Karpas-422 (cell line): ENCODE measurements around the gene PAXX. TPM values are rescaled to one million over a fixed set of nuclear protein-coding genes. Genes with fewer than 3 reads are reported as not detected.

Source experiments
- DNase-seq: peaks from one replicate; pipeline ENCODE4 v3.0.0-alpha.2; 2015
- H2AFZ ChIP-seq: fragments of 200-600 bp; sonication (generic); 2 replicates; pipeline ENCODE4 v1.6.1; 2014; ENCODE audit warnings: antibody characterized with exemption, low read length, mixed read lengths
- H3K27ac ChIP-seq: fragments of 200-600 bp; sonication (generic); 2 replicates; pipeline ENCODE4 v1.5.1; 2014; ENCODE audit warnings: mild to moderate bottlenecking, low read length, moderate library complexity
- H3K27me3 ChIP-seq: fragments of 200-600 bp; sonication (generic); 2 replicates; pipeline ENCODE4 v1.6.1; 2014; ENCODE audit warnings: low read length, mixed read lengths
- H3K36me3 ChIP-seq: fragments of 200-600 bp; sonication (generic); 2 replicates; pipeline ENCODE4 v1.6.1; 2014; ENCODE audit warnings: low read length, mixed read lengths; ENCODE audit not compliant: insufficient read depth
- H3K4me1 ChIP-seq: fragments of 200-600 bp; sonication (generic); 2 replicates; pipeline ENCODE4 v1.6.1; 2014; ENCODE audit warnings: mild to moderate bottlenecking, low read length, mixed read lengths
- H3K4me2 ChIP-seq: fragments of 200-600 bp; sonication (generic); 2 replicates; pipeline ENCODE4 v1.6.1; 2014; ENCODE audit warnings: low read length, low read depth, mild to moderate bottlenecking; ENCODE audit not compliant: poor library complexity, severe bottlenecking
- H3K4me3 ChIP-seq: fragments of 200-600 bp; sonication (generic); 2 replicates; pipeline ENCODE4 v1.5.1; 2014; ENCODE audit warnings: mild to moderate bottlenecking, antibody characterized with exemption, low read length, mixed read lengths
- H3K79me2 ChIP-seq: fragments of 200-600 bp; sonication (generic); 2 replicates; pipeline ENCODE4 v1.6.1; 2014; ENCODE audit warnings: mild to moderate bottlenecking, low read length, mixed read lengths
- H3K9ac ChIP-seq: fragments of 200-600 bp; sonication (generic); 2 replicates; pipeline ENCODE4 v1.6.0; 2014; ENCODE audit warnings: low read length
- H3K9me2 ChIP-seq: fragments of 200-600 bp; sonication (generic), shearing (Covaris generic); replicated peaks from 2 replicates; pipeline ENCODE4 v1.6.0; 2014; ENCODE audit warnings: mild to moderate bottlenecking, low read length, moderate library complexity; ENCODE audit not compliant: insufficient read depth
- H3K9me3 ChIP-seq: fragments of 300-700, 200-600 bp; sonication (generic); 2 replicates; pipeline ENCODE4 v1.6.1; 2014; ENCODE audit warnings: low read length, mixed read lengths
- H4K20me1 ChIP-seq: fragments of 200-600 bp; sonication (generic); 2 replicates; pipeline ENCODE4 v1.6.1; 2014; ENCODE audit warnings: mild to moderate bottlenecking, antibody characterized with exemption, low read length, low read depth; ENCODE audit not compliant: insufficient read depth
- total RNA-seq: library from RNA; depleted of rRNA; stranded (reverse); fragments of >200 nt; shearing (Covaris generic); gene quantifications from 2 replicates; pipeline ENCODE4 v1.2.3, GENCODE V29; 2014; ENCODE audit warnings: low replicate concordance

Gene PAXX
- total RNA-seq, 1 experiment from 2014 or later = 20.1 TPM

GRCh38 chr9:137034709-137035506, 42.7 kb downstream of the PAXX start:
- H3K4me1 ChIP-seq = peaks cover 21% of the 10 kb centered on the region
- H3K27me3 ChIP-seq = no peaks in the 10 kb centered on the region
- H3K4me3 ChIP-seq = no peak overlapping the region
- peak; percentile 94 for DNase-seq
- H3K36me3 ChIP-seq = no peaks in the 10 kb centered on the region
- no peak overlapping the region for H3K4me2 ChIP-seq
- H3K27ac ChIP-seq = no peak overlapping the region
- no peaks in the 10 kb centered on the region for H3K79me2 ChIP-seq
- H3K9me2 ChIP-seq = no peaks in the 10 kb centered on the region
- H3K9me3 ChIP-seq = no peaks in the 10 kb centered on the region
- no peak overlapping the region for H2AFZ ChIP-seq
- no peaks in the 10 kb centered on the region for H4K20me1 ChIP-seq
- no peak overlapping the region for H3K9ac ChIP-seq

DNA sequence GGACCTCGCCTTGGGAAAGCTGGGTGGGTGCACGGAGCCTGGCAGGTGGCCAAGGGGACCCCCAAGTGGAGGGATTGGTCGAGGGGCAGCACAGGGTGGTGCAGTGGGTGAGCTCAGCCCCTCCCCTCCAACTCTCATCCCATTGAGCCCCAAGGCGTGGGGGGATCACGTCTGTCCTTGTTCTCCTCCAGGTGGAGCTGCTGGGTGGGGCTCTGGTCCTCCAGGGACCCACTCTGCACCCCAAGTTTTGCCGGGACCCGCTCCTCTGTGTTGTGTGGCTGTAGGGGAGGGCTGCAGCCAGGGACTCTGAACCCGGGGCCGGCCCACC, 43.2 kb downstream of the PAXX start:
- Histone ChIP-seq H3K4me2 (no peak overlapping the region), H3K79me2 (no peaks in the 10 kb centered on the region), H3K27ac (no peak overlapping the region), H3K9ac (no peak overlapping the region), H4K20me1 (no peaks in the 10 kb centered on the region), H3K4me1 (peaks cover 21% of the 10 kb centered on the region), H3K9me2 (no peaks in the 10 kb centered on the region), H3K9me3 (no peaks in the 10 kb centered on the region), H2AFZ (no peak overlapping the region), H3K36me3 (no peaks in the 10 kb centered on the region), H3K4me3 (no peak overlapping the region), H3K27me3 (no peaks in the 10 kb centered on the region)
- no peak for DNase-seq

- no peaks in the 10 kb centered on the region for H3K36me3 ChIP-seq
- DNase-seq = no peak
- no peak overlapping the region for H3K4me3 ChIP-seq
- peaks cover 21% of the 10 kb centered on the region for H3K4me1 ChIP-seq
- H3K9ac ChIP-seq = no peak overlapping the region
- no peak overlapping the region for H3K4me2 ChIP-seq
- H3K27ac ChIP-seq = no peak overlapping the region
- H2AFZ ChIP-seq = no peak overlapping the region
- H3K9me2 ChIP-seq = no peaks in the 10 kb centered on the region
- no peaks in the 10 kb centered on the region for H4K20me1 ChIP-seq
- H3K9me3 ChIP-seq = no peaks in the 10 kb centered on the region
- H3K79me2 ChIP-seq = no peaks in the 10 kb centered on the region
- no peaks in the 10 kb centered on the region for H3K27me3 ChIP-seq
These were observed 43.7 kb downstream of the PAXX start for GRCh38 chr9:137035937-137036336.

DNA sequence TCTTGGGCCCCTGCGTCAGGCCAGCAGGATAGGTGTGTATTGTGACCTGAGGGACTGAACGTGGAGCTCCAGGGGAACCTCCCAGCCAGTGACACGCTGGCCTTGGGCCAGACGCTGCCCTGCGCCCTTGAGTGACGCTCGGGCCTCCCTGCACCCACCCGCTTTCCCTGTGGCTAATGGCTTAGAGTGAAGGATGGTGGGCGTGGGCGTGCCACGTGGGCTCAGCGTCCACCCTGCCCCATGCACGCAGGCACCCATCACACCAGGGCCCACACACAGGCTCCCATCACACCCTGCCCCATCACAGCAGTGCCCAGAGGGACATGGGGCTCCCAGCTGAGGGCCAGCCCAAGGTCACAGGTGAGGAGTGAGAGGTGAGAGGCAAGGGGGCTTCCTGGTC, 44.8 kb downstream of the PAXX start:
- H3K9me3 ChIP-seq = no peaks in the 10 kb centered on the region
- H3K9me2 ChIP-seq = no peaks in the 10 kb centered on the region
- H3K27ac ChIP-seq = no peak overlapping the region
- no peak overlapping the region for H3K9ac ChIP-seq
- no peaks in the 10 kb centered on the region for H3K36me3 ChIP-seq
- DNase-seq = no peak
- H3K4me2 ChIP-seq = no peak overlapping the region
- H4K20me1 ChIP-seq = no peaks in the 10 kb centered on the region
- H3K4me1 ChIP-seq = peaks cover 14% of the 10 kb centered on the region
- H2AFZ ChIP-seq = no peak overlapping the region
- H3K79me2 ChIP-seq = no peaks in the 10 kb centered on the region
- H3K4me3 ChIP-seq = no peak overlapping the region
- no peaks in the 10 kb centered on the region for H3K27me3 ChIP-seq

- Histone ChIP-seq H3K79me2 (no peaks in the 10 kb centered on the region), H3K9ac (no peak overlapping the region), H3K9me2 (no peaks in the 10 kb centered on the region), H3K27me3 (no peaks in the 10 kb centered on the region), H3K4me1 (peaks cover 10% of the 10 kb centered on the region), H3K4me3 (no peak overlapping the region), H2AFZ (no peak overlapping the region), H4K20me1 (no peaks in the 10 kb centered on the region), H3K4me2 (no peak overlapping the region), H3K27ac (no peak overlapping the region), H3K36me3 (no peaks in the 10 kb centered on the region), H3K9me3 (no peaks in the 10 kb centered on the region)
- no peak for DNase-seq
These were observed 45.3 kb downstream of the PAXX start for GRCh38 chr9:137037483-137037882.

GRCh38 chr9:137038916-137039315, 46.7 kb downstream of the PAXX start:
- H3K9ac ChIP-seq = no peak overlapping the region
- H3K4me3 ChIP-seq = no peak overlapping the region
- no peaks in the 10 kb centered on the region for H4K20me1 ChIP-seq
- H3K4me2 ChIP-seq = no peak overlapping the region
- no peaks in the 10 kb centered on the region for H3K27me3 ChIP-seq
- H3K27ac ChIP-seq = no peak overlapping the region
- no peaks in the 10 kb centered on the region for H3K9me2 ChIP-seq
- no peak for DNase-seq
- H3K79me2 ChIP-seq = no peaks in the 10 kb centered on the region
- H3K9me3 ChIP-seq = no peaks in the 10 kb centered on the region
- no peaks in the 10 kb centered on the region for H3K36me3 ChIP-seq
- peaks cover 11% of the 10 kb centered on the region for H3K4me1 ChIP-seq
- H2AFZ ChIP-seq = no peak overlapping the region

- Histone ChIP-seq H3K36me3 (no peaks in the 10 kb centered on the region), H2AFZ (no peak overlapping the region), H3K9me3 (no peaks in the 10 kb centered on the region), H3K4me2 (no peak overlapping the region), H3K27me3 (no peaks in the 10 kb centered on the region), H3K79me2 (no peaks in the 10 kb centered on the region), H3K9ac (no peak overlapping the region), H3K4me3 (no peak overlapping the region), H3K9me2 (no peaks in the 10 kb centered on the region), H4K20me1 (no peaks in the 10 kb centered on the region), H3K4me1 (peaks cover 8% of the 10 kb centered on the region), H3K27ac (no peak overlapping the region)
- DNase-seq = no peak
These were observed 47.6 kb downstream of the PAXX start for GRCh38 chr9:137039611-137040366.

DNA sequence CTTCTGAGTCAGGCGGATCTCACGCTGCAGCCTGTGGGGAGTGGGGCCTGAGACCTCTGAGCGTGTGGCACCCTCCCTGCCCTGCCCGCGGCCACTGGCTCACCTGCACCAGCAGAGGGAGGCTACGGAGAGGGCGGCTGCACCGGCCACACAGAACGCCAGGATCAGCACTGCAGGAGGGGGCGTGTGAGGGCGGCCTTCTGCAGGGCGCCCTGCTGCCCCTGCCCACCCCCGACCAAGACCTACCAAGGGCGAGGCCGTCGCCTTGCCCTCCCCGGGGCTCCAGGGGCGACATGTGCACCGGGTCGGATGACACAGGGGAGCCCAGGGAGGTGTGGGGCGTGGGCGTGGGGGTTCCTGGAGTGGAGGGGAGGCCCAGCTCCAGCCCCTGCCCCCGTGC, 48.3 kb downstream of the PAXX start:
- H3K27ac ChIP-seq = no peak overlapping the region
- no peaks in the 10 kb centered on the region for H3K79me2 ChIP-seq
- no peaks in the 10 kb centered on the region for H4K20me1 ChIP-seq
- H3K9me3 ChIP-seq = no peaks in the 10 kb centered on the region
- H3K4me2 ChIP-seq = no peak overlapping the region
- no peak for DNase-seq
- no peaks in the 10 kb centered on the region for H3K36me3 ChIP-seq
- H3K4me3 ChIP-seq = no peak overlapping the region
- H3K27me3 ChIP-seq = no peaks in the 10 kb centered on the region
- peaks cover 8% of the 10 kb centered on the region for H3K4me1 ChIP-seq
- H3K9ac ChIP-seq = no peak overlapping the region
- no peaks in the 10 kb centered on the region for H3K9me2 ChIP-seq
- H2AFZ ChIP-seq = no peak overlapping the region
